Keratinocyte (primary cell): Measurements from ENCODE around the gene ELMO3. TPM values are rescaled to one million over a fixed set of nuclear protein-coding genes. Genes with fewer than 3 reads are reported as not detected.

Source experiments
- DNase-seq: peaks from one replicate; pipeline ENCODE4 v3.0.0-alpha.2; 2011; ENCODE audit warnings: low read depth, missing footprints, low spot score
- FAIRE-seq: peaks from 2 replicates; lab custom pipeline; 2011; peaks lifted over from hg19 to GRCh38; lab: Jason Lieb, UNC
- H2AFZ ChIP-seq: 2 replicates; pipeline ENCODE4 v1.6.0; 2012; ENCODE audit warnings: low read length, control low read depth, inconsistent platforms; ENCODE audit not compliant: control insufficient read depth
- H3K27ac ChIP-seq: 2 replicates; pipeline ENCODE4 v1.5.1; 2011; ENCODE audit warnings: low read length; ENCODE audit not compliant: control insufficient read depth, insufficient read depth
- H3K27me3 ChIP-seq: 3 replicates; pipeline ENCODE4 v1.6.0; 2011; ENCODE audit warnings: low read length; ENCODE audit not compliant: control insufficient read depth, insufficient read depth; ENCODE audit errors: extremely low read depth
- H3K36me3 ChIP-seq, 2 experiments: 2 replicates in 1 of 2; 3 replicates in 1 of 2; pipeline ENCODE4 v1.5.1; 2011; ENCODE audit warnings: low read length in 2 of 2, mild to moderate bottlenecking in 1 of 2; ENCODE audit not compliant: control insufficient read depth in 2 of 2, insufficient read depth in 2 of 2; ENCODE audit errors: extremely low read depth in 1 of 2
- H3K4me1 ChIP-seq: 3 replicates; pipeline ENCODE4 v1.5.1; 2011; ENCODE audit warnings: low read length; ENCODE audit not compliant: control insufficient read depth, insufficient read depth; ENCODE audit errors: extremely low read depth
- H3K4me2 ChIP-seq: 3 replicates; pipeline ENCODE4 v1.6.0; 2011; ENCODE audit warnings: low read depth, low read length; ENCODE audit not compliant: control insufficient read depth, insufficient read depth; ENCODE audit errors: extremely low read depth
- H3K4me3 ChIP-seq, 3 experiments: fragments of 200-600 bp in 1 of 3; sonication (generic) in 1 of 3; 2 replicates in 2 of 3; 3 replicates in 1 of 3; pipeline ENCODE4 v1.5.1; 2011 to 2016; ENCODE audit warnings: low read length in 3 of 3, mild to moderate bottlenecking in 3 of 3, control low read depth in 2 of 3, inconsistent platforms in 1 of 3, low read depth in 1 of 3, mixed read lengths in 1 of 3, mixed run types in 1 of 3, moderate library complexity in 1 of 3; ENCODE audit not compliant: control insufficient read depth in 2 of 3, insufficient read depth in 2 of 3; ENCODE audit errors: extremely low read depth in 1 of 3
- H3K79me2 ChIP-seq: 2 replicates; pipeline ENCODE4 v1.6.0; 2012; ENCODE audit warnings: low read length; ENCODE audit not compliant: control insufficient read depth, insufficient read depth
- H3K9ac ChIP-seq: 3 replicates; pipeline ENCODE4 v1.6.0; 2011; ENCODE audit warnings: low read length; ENCODE audit not compliant: control insufficient read depth, insufficient read depth; ENCODE audit errors: extremely low read depth
- H3K9me1 ChIP-seq: 3 replicates; pipeline ENCODE4 v1.6.0; 2011; ENCODE audit warnings: low read length; ENCODE audit not compliant: control insufficient read depth, insufficient read depth; ENCODE audit errors: extremely low read depth
- H3K9me3 ChIP-seq: 2 replicates; pipeline ENCODE4 v1.5.1; 2012; ENCODE audit warnings: low read depth, low read length; ENCODE audit not compliant: control insufficient read depth
- H4K20me1 ChIP-seq: 3 replicates; pipeline ENCODE4 v1.6.0; 2011; ENCODE audit warnings: low read length; ENCODE audit not compliant: control insufficient read depth, insufficient read depth; ENCODE audit errors: extremely low read depth
- EZH2 ChIP-seq: IDR thresholded peaks from one replicate; pipeline ENCODE4 v1.6.1; 2012; ENCODE audit warnings: inconsistent platforms, mild to moderate bottlenecking, low read length, moderate library complexity
- dilution Hi-C: fragments of 300-500 bp; cut with MboI; formaldehyde crosslinking; loops from one replicate; pipeline ENCODE4 v1.7.0; 2020; ENCODE audit warnings: low sequenced_read_pairs; ENCODE audit not compliant: extremely low pct_ligation_motif_present
- polyA plus RNA-seq, 5 experiments: library from polyadenylated mRNA; depleted of rRNA in 3 of 5; stranded (reverse) in 3 of 5; stranded (forward) in 1 of 5; unstranded in 1 of 5; fragments of >200 nt; gene quantifications; 1 replicate in 1 of 5; 2 replicates in 3 of 5; 3 replicates in 1 of 5; pipeline versions ENCODE4 v1.2.1 to v1.2.3, GENCODE V29; 2011 to 2012; ENCODE audit warnings: missing spikeins in 2 of 5, low read depth in 1 of 5, low replicate concordance in 1 of 5
- TF ChIP-seq, protein P1 (sequence below), 3 experiments: IDR thresholded peaks in 1 of 3; conservative IDR thresholded peaks in 1 of 3; optimal IDR thresholded peaks in 1 of 3; 2 replicates in 2 of 3; 3 replicates in 1 of 3; pipeline versions ENCODE3 to v1.5.1; 2011; ENCODE audit warnings: low read length in 3 of 3, mild to moderate bottlenecking in 3 of 3, moderate library complexity in 2 of 3, control low read depth in 1 of 3, inconsistent platforms in 1 of 3; ENCODE audit not compliant: insufficient read depth in 2 of 3; ENCODE audit errors: extremely low read depth in 1 of 3

ELMO3 gene
- polyA plus RNA-seq, 1 donor (not counting 4 experiments of a cell fraction or from before 2014, with no cell fraction given), result 21.0 TPM

GRCh38 chr16:67174706-67175231 lies 24.2 kb upstream of the ELMO3 start:
- Histone ChIP-seq H4K20me1 (no peaks in the 10 kb centered on the region), H3K27me3 (no peaks in the 10 kb centered on the region), H3K36me3 (peaks cover 0 to 1% of the 10 kb centered on the region in 2 experiments), H2AFZ (no peak overlapping the region), H3K27ac (peak overlapping the region; percentile 31), H3K4me1 (peaks cover 51% of the 10 kb centered on the region), H3K4me3 (peak overlapping the region; percentile 43 to 66 (median 55)), H3K79me2 (no peaks in the 10 kb centered on the region), H3K9me3 (no peaks in the 10 kb centered on the region), H3K9ac (peak overlapping the region; percentile 50), H3K4me2 (peak overlapping the region; percentile 90), H3K9me1 (no peaks in the 10 kb centered on the region)
- dilution Hi-C loops, result no loop called here
- FAIRE-seq (no peak), DNase-seq (no peak)
- TF ChIP-seq, protein P1, sequence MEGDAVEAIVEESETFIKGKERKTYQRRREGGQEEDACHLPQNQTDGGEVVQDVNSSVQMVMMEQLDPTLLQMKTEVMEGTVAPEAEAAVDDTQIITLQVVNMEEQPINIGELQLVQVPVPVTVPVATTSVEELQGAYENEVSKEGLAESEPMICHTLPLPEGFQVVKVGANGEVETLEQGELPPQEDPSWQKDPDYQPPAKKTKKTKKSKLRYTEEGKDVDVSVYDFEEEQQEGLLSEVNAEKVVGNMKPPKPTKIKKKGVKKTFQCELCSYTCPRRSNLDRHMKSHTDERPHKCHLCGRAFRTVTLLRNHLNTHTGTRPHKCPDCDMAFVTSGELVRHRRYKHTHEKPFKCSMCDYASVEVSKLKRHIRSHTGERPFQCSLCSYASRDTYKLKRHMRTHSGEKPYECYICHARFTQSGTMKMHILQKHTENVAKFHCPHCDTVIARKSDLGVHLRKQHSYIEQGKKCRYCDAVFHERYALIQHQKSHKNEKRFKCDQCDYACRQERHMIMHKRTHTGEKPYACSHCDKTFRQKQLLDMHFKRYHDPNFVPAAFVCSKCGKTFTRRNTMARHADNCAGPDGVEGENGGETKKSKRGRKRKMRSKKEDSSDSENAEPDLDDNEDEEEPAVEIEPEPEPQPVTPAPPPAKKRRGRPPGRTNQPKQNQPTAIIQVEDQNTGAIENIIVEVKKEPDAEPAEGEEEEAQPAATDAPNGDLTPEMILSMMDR (optimal IDR thresholded peaks at IDR 0.05 in 1 of 3, IDR thresholded peaks at IDR 0.05 in 1 of 3, conservative IDR thresholded peaks at IDR 0.05 in 1 of 3; ENCODE audit: extremely low read depth in 1 of 3, insufficient read depth in 2 of 3, low read length in 3 of 3), result no peak
- no peak for TF ChIP-seq EZH2

GRCh38 chr16:67176662-67177061 lies 22.3 kb upstream of the ELMO3 start:
- TF ChIP-seq, protein P1 (optimal IDR thresholded peaks at IDR 0.05 in 1 of 3, IDR thresholded peaks at IDR 0.05 in 1 of 3, conservative IDR thresholded peaks at IDR 0.05 in 1 of 3; ENCODE audit: extremely low read depth in 1 of 3, insufficient read depth in 2 of 3, low read length in 3 of 3), result no peak
- TF ChIP-seq EZH2, result no peak
- Histone ChIP-seq H3K9me3 (no peaks in the 10 kb centered on the region), H3K4me2 (no peak overlapping the region), H3K27me3 (no peaks in the 10 kb centered on the region), H3K27ac (no peak overlapping the region), H3K9me1 (no peaks in the 10 kb centered on the region), H3K4me3 (no peak overlapping the region), H2AFZ (no peak overlapping the region), H3K36me3 (peaks cover 0 to 3% of the 10 kb centered on the region in 2 experiments), H4K20me1 (no peaks in the 10 kb centered on the region), H3K4me1 (peaks cover 46% of the 10 kb centered on the region), H3K79me2 (no peaks in the 10 kb centered on the region), H3K9ac (no peak overlapping the region)
- dilution Hi-C loops, result no loop called here
- no peak for DNase-seq
- no peak for FAIRE-seq
